Measurements from ENCODE around the gene ARID1B.

Gene ARID1B

DNA sequence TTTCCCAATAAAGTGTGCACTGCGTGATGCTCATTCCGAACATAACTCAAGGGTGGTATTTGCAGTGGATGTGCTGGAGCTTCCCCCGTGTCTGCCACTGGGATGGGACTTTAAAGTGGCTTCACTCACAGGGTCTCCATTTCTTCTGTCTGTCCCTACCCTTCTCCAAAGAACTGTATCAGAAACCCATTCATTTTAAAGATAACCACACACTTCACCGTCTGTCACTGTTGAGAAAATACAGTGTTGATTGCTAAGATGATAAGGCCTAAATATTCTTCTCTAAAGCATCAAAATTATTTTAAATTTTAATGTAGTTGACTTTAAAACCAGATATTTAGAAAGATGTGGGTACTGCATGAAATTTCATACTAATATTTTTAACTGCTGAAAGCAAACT, 384.7 kb downstream of the ARID1B start:
- TF ChIP-seq, protein P1, sequence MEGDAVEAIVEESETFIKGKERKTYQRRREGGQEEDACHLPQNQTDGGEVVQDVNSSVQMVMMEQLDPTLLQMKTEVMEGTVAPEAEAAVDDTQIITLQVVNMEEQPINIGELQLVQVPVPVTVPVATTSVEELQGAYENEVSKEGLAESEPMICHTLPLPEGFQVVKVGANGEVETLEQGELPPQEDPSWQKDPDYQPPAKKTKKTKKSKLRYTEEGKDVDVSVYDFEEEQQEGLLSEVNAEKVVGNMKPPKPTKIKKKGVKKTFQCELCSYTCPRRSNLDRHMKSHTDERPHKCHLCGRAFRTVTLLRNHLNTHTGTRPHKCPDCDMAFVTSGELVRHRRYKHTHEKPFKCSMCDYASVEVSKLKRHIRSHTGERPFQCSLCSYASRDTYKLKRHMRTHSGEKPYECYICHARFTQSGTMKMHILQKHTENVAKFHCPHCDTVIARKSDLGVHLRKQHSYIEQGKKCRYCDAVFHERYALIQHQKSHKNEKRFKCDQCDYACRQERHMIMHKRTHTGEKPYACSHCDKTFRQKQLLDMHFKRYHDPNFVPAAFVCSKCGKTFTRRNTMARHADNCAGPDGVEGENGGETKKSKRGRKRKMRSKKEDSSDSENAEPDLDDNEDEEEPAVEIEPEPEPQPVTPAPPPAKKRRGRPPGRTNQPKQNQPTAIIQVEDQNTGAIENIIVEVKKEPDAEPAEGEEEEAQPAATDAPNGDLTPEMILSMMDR (IDR thresholded peaks at IDR 0.05; ENCODE audit: control insufficient read depth, insufficient read depth, low read depth, low read length, missing control alignments): no peak
- H3K4me3 ChIP-seq (ENCODE audit: control insufficient read depth, low read depth, low read length): no peak overlapping the region
- no peak for DNase-seq (ENCODE audit: low read depth)

DNA sequence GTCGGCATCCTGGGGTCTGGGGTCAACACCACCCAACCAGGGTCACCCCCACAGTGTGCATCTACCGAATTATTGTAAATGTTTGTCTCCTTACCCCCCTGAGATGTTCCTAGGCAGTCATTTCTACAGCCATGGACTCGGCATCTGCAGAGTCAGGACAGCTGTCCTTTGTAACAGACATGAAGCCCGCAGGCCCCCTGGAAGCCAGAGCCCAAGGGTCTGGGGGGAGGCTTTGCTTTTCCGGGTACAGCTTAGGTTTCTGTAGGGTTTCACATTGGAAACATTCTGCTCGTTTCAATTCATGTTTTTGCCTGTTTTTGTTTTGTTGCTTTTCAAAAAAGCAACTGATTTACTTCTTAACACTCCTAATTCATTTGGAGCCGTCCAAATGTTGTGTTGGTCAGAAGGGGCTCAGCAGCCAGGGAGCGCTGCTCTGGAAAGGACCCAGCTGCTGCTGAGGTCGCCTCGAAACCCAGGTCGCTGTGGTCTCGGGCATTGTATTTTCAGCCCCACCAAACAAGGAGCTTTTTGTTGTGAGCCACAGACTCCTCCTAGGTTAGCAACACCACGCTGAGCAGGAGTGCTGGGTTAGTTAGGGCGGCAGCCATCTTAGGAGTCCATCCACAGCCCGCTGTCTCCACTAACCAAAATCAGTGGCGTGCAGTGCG, 385.7 kb downstream of the ARID1B start:
- no peak for DNase-seq (ENCODE audit: low read depth)
- TF ChIP-seq, protein P1 (IDR thresholded peaks at IDR 0.05; ENCODE audit: control insufficient read depth, insufficient read depth, low read depth, low read length, missing control alignments): no peak
- no peak overlapping the region for H3K4me3 ChIP-seq (ENCODE audit: control insufficient read depth, low read depth, low read length)

DNA sequence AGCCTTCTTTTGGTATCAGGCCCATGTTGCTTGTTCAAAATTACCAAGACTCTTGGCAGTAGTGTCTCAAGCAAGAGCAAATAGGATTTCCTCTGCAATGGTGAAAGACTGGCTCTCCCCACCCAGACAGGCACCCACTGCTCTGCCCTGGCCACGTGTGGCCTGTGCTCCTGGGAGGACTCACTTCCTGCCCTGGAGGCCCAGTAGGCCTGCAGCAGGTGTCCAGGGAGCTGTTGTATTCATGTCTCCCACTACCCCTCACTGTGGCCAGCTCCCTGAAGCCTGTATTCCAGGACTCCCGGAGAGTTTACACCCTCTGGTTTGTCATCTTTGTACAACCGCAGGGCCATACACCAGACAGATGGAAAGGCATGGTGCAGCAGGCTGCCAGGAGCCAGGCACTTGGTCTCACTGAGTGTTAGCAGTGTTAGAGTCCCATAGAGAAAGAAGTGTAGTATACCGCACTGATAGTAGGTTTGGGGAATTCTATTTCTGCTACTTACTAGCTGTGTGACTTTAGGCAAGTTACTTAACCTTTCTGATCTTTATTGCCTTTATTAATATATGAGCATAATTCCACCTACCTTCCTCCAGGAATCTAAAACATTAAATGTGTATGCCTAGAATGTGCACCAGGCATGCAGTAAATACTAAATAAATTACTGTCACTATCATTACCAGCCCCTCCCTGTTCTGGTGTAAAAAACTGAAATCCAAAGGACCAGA, 386.4 kb downstream of the ARID1B start:
- DNase-seq (ENCODE audit: low read depth): no peak
- no peak overlapping the region for H3K4me3 ChIP-seq (ENCODE audit: control insufficient read depth, low read depth, low read length)
- TF ChIP-seq, protein P1 (IDR thresholded peaks at IDR 0.05; ENCODE audit: control insufficient read depth, insufficient read depth, low read depth, low read length, missing control alignments): no peak

DNA sequence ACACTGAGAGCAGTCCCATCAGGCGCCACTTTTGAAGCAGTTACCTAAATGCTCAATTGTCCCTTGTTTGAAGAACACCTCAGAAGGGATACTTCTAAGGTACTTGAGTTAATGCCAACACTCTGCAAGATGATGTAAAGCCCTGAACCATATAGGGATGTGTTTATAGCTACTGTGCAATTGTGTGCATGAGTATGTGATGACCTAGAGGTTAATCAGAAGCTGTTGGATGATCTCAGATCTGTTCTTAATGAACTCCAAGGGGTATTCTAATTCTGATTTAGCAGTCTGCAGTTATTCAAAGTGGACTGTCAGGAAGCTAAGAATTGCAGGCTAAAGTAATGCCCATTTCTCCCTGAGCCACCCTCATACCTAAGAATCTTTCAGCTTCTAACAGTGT, 387.8 kb downstream of the ARID1B start:
- no peak for DNase-seq (ENCODE audit: low read depth)
- H3K4me3 ChIP-seq (ENCODE audit: control insufficient read depth, low read depth, low read length): no peak overlapping the region
- TF ChIP-seq, protein P1 (IDR thresholded peaks at IDR 0.05; ENCODE audit: control insufficient read depth, insufficient read depth, low read depth, low read length, missing control alignments): no peak

DNA sequence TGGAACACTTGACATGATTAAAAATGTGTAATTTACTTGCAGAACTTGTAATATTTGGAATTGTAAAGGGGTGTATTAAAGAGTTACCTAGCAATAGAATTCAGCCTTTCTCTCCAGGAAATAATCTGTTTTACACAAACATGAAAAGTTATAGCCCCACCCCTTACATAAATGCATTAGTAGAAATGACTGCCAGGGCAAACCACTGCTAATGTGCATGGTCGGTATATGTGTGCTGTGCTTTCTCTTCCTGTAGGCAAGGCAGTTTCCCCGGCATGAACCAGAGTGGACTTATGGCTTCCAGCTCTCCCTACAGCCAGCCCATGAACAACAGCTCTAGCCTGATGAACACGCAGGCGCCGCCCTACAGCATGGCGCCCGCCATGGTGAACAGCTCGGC, 389.6 kb downstream of the ARID1B start:
- TF ChIP-seq, protein P1 (IDR thresholded peaks at IDR 0.05; ENCODE audit: control insufficient read depth, insufficient read depth, low read depth, low read length, missing control alignments): no peak
- DNase-seq (ENCODE audit: low read depth): no peak
- H3K4me3 ChIP-seq (ENCODE audit: control insufficient read depth, low read depth, low read length): no peak overlapping the region

DNA sequence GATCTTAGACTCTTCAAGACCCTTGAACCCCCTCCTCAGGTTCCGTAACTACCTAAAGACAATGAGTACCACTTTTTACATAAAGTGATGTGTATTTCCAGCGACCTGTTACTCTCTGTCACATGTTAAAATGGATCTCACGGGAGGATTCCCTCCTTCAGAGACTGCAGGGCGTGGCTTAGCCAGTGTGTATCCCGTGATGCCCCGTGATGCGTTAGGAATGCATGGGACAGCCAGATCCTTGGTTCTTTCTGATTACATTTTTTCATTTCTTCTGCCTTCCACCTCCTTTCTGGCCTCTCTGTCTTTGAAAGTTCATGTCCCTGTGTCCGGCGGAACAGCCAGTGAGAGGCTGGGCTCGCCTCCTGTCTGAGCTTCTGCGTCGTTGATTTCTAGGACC, 390.7 kb downstream of the ARID1B start:
- H3K4me3 ChIP-seq (ENCODE audit: control insufficient read depth, low read depth, low read length): no peak overlapping the region
- no peak for DNase-seq (ENCODE audit: low read depth)
- TF ChIP-seq, protein P1 (IDR thresholded peaks at IDR 0.05; ENCODE audit: control insufficient read depth, insufficient read depth, low read depth, low read length, missing control alignments): no peak
